Measurements from ENCODE around the gene SNX14.

- TF ChIP-seq EZH2 (IDR thresholded peaks at IDR 0.05; ENCODE audit: low read length, unreplicated experiment) (no peak), CTCF (conservative IDR thresholded peaks at IDR 0.05; ENCODE audit: low read depth, low read length) (no peak), EZH2phosphoT487 (IDR thresholded peaks at IDR 0.05; ENCODE audit: borderline replicate concordance, low read length) (no peak)
These were observed 111.3 kb downstream of the SNX14 start for GRCh38 chr6:85482206-85482904.

Measured in PC-3 (cell line).